Vagina (tissue), 2 donors: ENCODE results near the gene VWF.

Source experiments
- POLR2A ChIP-seq, 2 donors: fragments of 450-650 bp; IDR thresholded peaks; one replicate each; pipeline ENCODE4 v1.6.1; 2017; ENCODE audit warnings: antibody characterized with exemption in 2 of 2, mild to moderate bottlenecking in 2 of 2, moderate library complexity in 2 of 2
- POLR2AphosphoS5 ChIP-seq, 2 donors: sonication (generic); formaldehyde crosslinking; IDR thresholded peaks; one replicate each; pipeline ENCODE4 v1.9.0; 2017; ENCODE audit warnings: antibody characterized with exemption in 2 of 2, mild to moderate bottlenecking in 2 of 2, low read depth in 1 of 2; ENCODE audit not compliant: insufficient read depth in 1 of 2
- TF ChIP-seq, protein P1 (sequence below), 3 experiments: fragments of 450-650 bp in 2 of 3; fragments of 200-600 bp in 1 of 3; sonication (generic) in 1 of 3; IDR thresholded peaks; one replicate each; pipeline ENCODE4 v1.5.1; 2017 to 2019; ENCODE audit warnings: antibody characterized with exemption in 3 of 3, mild to moderate bottlenecking in 2 of 3, moderate library complexity in 2 of 3

DNA sequence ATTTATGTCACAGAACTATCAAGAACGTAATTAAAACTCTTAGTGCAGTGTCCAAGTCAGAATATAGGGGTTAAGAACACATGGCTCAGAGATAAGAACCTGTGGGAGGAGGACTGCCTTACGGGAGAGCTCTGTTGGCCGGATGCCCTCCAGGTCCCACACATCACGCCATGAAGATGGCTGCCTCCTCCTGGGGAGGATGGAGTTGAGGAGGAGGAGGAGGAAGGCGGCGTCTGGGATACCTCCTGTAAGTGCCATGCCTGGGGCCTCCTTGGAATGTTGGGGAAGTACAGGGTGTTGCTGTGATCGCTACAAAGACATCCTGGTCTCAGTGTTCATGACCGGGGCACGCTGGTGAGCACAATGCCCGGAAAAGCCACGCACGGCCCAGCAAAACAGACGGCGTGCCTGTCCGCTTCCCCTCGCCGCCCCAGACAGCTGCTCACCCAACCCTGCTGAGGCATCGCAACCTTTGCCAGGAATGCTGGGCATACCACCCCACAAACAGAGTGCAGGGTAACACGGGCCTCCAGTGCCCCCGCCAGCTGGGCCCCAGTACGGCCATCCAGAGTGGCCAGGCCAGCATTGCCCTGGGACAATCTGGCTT is 47.0 kb upstream of the VWF start:
- TF ChIP-seq, protein P1, sequence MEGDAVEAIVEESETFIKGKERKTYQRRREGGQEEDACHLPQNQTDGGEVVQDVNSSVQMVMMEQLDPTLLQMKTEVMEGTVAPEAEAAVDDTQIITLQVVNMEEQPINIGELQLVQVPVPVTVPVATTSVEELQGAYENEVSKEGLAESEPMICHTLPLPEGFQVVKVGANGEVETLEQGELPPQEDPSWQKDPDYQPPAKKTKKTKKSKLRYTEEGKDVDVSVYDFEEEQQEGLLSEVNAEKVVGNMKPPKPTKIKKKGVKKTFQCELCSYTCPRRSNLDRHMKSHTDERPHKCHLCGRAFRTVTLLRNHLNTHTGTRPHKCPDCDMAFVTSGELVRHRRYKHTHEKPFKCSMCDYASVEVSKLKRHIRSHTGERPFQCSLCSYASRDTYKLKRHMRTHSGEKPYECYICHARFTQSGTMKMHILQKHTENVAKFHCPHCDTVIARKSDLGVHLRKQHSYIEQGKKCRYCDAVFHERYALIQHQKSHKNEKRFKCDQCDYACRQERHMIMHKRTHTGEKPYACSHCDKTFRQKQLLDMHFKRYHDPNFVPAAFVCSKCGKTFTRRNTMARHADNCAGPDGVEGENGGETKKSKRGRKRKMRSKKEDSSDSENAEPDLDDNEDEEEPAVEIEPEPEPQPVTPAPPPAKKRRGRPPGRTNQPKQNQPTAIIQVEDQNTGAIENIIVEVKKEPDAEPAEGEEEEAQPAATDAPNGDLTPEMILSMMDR (IDR thresholded peaks at IDR 0.05): no peak
- TF ChIP-seq POLR2A (IDR thresholded peaks at IDR 0.05) (no peak), POLR2AphosphoS5 (IDR thresholded peaks at IDR 0.05; ENCODE audit: insufficient read depth in 1 of 2, low read depth in 1 of 2) (peak in 1 of 2 donors; percentile 64)
